Adipocyte (in vitro differentiated cells): ENCODE results near the gene CLTCL1.
A peak's percentile ranks its signal among the peaks of the same experiment; 100 is the strongest.

Experiments used
- DNase-seq: peaks from one replicate; pipeline ENCODE4 v3.0.0-alpha.2; 2015; ENCODE audit warnings: low read depth
- H3K27me3 ChIP-seq: replicated peaks from 2 replicates; pipeline ENCODE4 v1.7.0; 2013; ENCODE audit warnings: mild to moderate bottlenecking, low read length, moderate library complexity; ENCODE audit not compliant: control insufficient read depth, insufficient read depth
- H3K36me3 ChIP-seq: 2 replicates; pipeline ENCODE4 v1.7.0; 2013; ENCODE audit warnings: low read length, mild to moderate bottlenecking, moderate library complexity; ENCODE audit not compliant: control insufficient read depth, insufficient read depth, severe bottlenecking
- H3K4me1 ChIP-seq: 2 replicates; pipeline ENCODE4 v1.7.0; 2013; ENCODE audit warnings: mild to moderate bottlenecking, low read length, moderate library complexity; ENCODE audit not compliant: control insufficient read depth, insufficient read depth
- H3K4me3 ChIP-seq: 2 replicates; pipeline ENCODE4 v1.7.0; 2013; ENCODE audit warnings: mild to moderate bottlenecking, low read length, moderate library complexity
- H3K9ac ChIP-seq: 2 replicates; pipeline ENCODE4 v1.7.0; 2013; ENCODE audit warnings: mild to moderate bottlenecking, low read length, moderate library complexity
- H3K9me3 ChIP-seq: 2 replicates; pipeline ENCODE4 v1.7.0; 2013; ENCODE audit warnings: mild to moderate bottlenecking, low read length, moderate library complexity; ENCODE audit not compliant: control insufficient read depth

CLTCL1 gene

GRCh38 chr22:19244600-19245352 is 46.7 kb downstream of the CLTCL1 start:
- H3K27me3 ChIP-seq: no peaks in the 10 kb centered on the region
- peaks cover 53% of the 10 kb centered on the region for H3K36me3 ChIP-seq
- no peak for DNase-seq
- H3K4me1 ChIP-seq: peaks cover 6% of the 10 kb centered on the region
- H3K4me3 ChIP-seq: no peak overlapping the region
- H3K9ac ChIP-seq: no peak overlapping the region
- H3K9me3 ChIP-seq: no peaks in the 10 kb centered on the region

- H3K9me3 ChIP-seq: no peaks in the 10 kb centered on the region
- peaks cover 57% of the 10 kb centered on the region for H3K36me3 ChIP-seq
- no peak for DNase-seq
- peaks cover 6% of the 10 kb centered on the region for H3K4me1 ChIP-seq
- H3K4me3 ChIP-seq: no peak overlapping the region
- no peaks in the 10 kb centered on the region for H3K27me3 ChIP-seq
- no peak overlapping the region for H3K9ac ChIP-seq
Measured at GRCh38 chr22:19242699-19243098, 48.8 kb downstream of the CLTCL1 start.

GRCh38 chr22:19241593-19241906 is 50.0 kb downstream of the CLTCL1 start:
- H3K9ac ChIP-seq: no peak overlapping the region
- H3K36me3 ChIP-seq: peaks cover 51% of the 10 kb centered on the region
- DNase-seq: no peak
- no peaks in the 10 kb centered on the region for H3K9me3 ChIP-seq
- H3K27me3 ChIP-seq: no peaks in the 10 kb centered on the region
- H3K4me1 ChIP-seq: peaks cover 6% of the 10 kb centered on the region
- H3K4me3 ChIP-seq: no peak overlapping the region

- H3K4me3 ChIP-seq: no peak overlapping the region
- H3K9me3 ChIP-seq: no peaks in the 10 kb centered on the region
- peaks cover 6% of the 10 kb centered on the region for H3K4me1 ChIP-seq
- H3K27me3 ChIP-seq: no peaks in the 10 kb centered on the region
- H3K36me3 ChIP-seq: peaks cover 54% of the 10 kb centered on the region
- DNase-seq: no peak
- no peak overlapping the region for H3K9ac ChIP-seq
Measured at GRCh38 chr22:19240813-19241592, 50.5 kb downstream of the CLTCL1 start.

- no peak overlapping the region for H3K4me3 ChIP-seq
- no peak for DNase-seq
- H3K27me3 ChIP-seq: no peaks in the 10 kb centered on the region
- H3K36me3 ChIP-seq: peaks cover 69% of the 10 kb centered on the region
- peaks cover 6% of the 10 kb centered on the region for H3K4me1 ChIP-seq
- H3K9ac ChIP-seq: no peak overlapping the region
- no peaks in the 10 kb centered on the region for H3K9me3 ChIP-seq
Measured at GRCh38 chr22:19239464-19239863, 52.1 kb downstream of the CLTCL1 start.

- no peaks in the 10 kb centered on the region for H3K9me3 ChIP-seq
- H3K27me3 ChIP-seq: no peaks in the 10 kb centered on the region
- DNase-seq: peak; percentile 50
Measured at GRCh38 chr22:19238900-19239299, 52.6 kb downstream of the CLTCL1 start.

GRCh38 chr22:19235874-19236273 is 55.6 kb downstream of the CLTCL1 start:
- Histone ChIP-seq H3K36me3 (peaks cover 81% of the 10 kb centered on the region), H3K27me3 (no peaks in the 10 kb centered on the region), H3K9me3 (no peaks in the 10 kb centered on the region), H3K4me3 (no peak overlapping the region), H3K4me1 (no peaks in the 10 kb centered on the region), H3K9ac (no peak overlapping the region)
- no peak for DNase-seq

More at GRCh38 chr22:19238900-19239299, 52.6 kb downstream of the CLTCL1 start:
- Histone ChIP-seq H3K4me3 (no peak overlapping the region), H3K9ac (no peak overlapping the region), H3K4me1 (peaks cover 6% of the 10 kb centered on the region), H3K36me3 (peaks cover 74% of the 10 kb centered on the region)

DNA sequence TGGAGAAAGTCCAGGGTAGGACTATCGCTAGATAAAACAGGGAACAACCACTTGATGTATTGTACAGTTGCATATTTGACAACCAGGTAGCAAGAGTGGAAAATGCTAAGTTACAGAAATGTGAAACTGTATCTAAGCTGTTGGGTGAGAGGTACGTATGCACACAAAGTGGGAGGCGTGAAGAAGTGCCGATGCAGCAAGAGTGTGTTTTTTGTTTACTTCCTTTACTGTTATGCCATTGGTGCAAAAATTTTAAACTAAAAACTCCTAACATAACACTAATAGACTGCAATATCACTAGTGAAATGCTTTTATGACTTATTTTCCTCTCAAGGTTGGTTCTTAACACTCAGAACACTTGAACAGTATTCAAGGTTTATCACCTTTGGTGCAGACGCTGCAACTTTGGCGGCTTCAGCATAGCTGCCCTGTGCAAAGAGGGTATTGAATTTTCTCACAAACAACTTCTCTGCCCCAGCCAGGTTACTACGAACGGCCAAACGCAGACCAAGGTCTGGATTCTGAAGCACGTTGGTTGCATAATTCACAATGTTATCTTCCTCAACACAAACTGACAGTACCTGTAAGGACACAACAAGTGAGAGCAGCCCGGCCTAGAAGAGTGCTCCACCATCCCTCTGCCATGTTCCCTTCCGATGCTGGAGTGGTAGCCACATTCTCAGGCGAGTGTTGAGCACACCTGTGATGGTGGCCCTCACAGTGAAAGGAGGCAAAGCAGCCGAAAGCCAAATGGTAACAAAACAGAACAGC is 57.2 kb downstream of the CLTCL1 start:
- no peaks in the 10 kb centered on the region for H3K4me1 ChIP-seq
- no peak for DNase-seq
- no peak overlapping the region for H3K4me3 ChIP-seq
- no peaks in the 10 kb centered on the region for H3K27me3 ChIP-seq
- H3K9me3 ChIP-seq: no peaks in the 10 kb centered on the region
- H3K36me3 ChIP-seq: peaks cover 82% of the 10 kb centered on the region
- no peak overlapping the region for H3K9ac ChIP-seq

- no peaks in the 10 kb centered on the region for H3K9me3 ChIP-seq
- no peak overlapping the region for H3K9ac ChIP-seq
- no peak for DNase-seq
- H3K4me1 ChIP-seq: no peaks in the 10 kb centered on the region
- no peak overlapping the region for H3K4me3 ChIP-seq
- peaks cover 83% of the 10 kb centered on the region for H3K36me3 ChIP-seq
- H3K27me3 ChIP-seq: no peaks in the 10 kb centered on the region
Measured at GRCh38 chr22:19233189-19233661, 58.3 kb downstream of the CLTCL1 start.

GRCh38 chr22:19232623-19233022 is 58.9 kb downstream of the CLTCL1 start:
- H3K4me1 ChIP-seq: no peaks in the 10 kb centered on the region
- H3K27me3 ChIP-seq: no peaks in the 10 kb centered on the region
- no peak overlapping the region for H3K4me3 ChIP-seq
- H3K36me3 ChIP-seq: peaks cover 88% of the 10 kb centered on the region
- DNase-seq: no peak
- H3K9me3 ChIP-seq: no peaks in the 10 kb centered on the region
- H3K9ac ChIP-seq: no peak overlapping the region

DNA sequence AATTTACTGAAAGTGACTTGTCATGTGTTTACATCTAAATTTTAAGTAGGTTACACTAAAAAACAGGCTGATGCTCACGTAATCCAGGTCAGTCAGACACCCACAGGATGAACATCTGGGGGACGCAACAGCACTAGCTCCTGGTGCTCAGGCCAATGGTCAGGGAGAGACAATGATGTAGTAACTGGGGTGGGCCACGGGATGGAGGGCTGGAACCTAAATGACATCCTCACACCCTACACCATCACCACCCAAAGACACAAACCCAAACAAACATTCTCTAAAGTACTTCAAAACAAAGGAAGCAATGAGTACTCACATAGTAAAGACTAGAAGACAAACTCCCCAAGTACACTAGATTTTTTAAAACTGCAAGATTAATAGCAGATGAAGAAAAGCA is 59.5 kb downstream of the CLTCL1 start:
- Histone ChIP-seq H3K4me1 (no peaks in the 10 kb centered on the region), H3K27me3 (no peaks in the 10 kb centered on the region), H3K9ac (no peak overlapping the region), H3K9me3 (no peaks in the 10 kb centered on the region), H3K4me3 (no peak overlapping the region), H3K36me3 (peaks cover 83% of the 10 kb centered on the region)
- no peak for DNase-seq
